Epithelial cell of proximal tubule (primary cell): ENCODE measurements around the gene LRRC4C. TPM values are rescaled to one million over a fixed set of nuclear protein-coding genes. Genes with fewer than 3 reads are reported as not detected.

ENCODE experiments used
- DNase-seq: peaks from one replicate; pipeline ENCODE4 v3.0.0-alpha.2; 2011; ENCODE audit warnings: low read depth
- H3K4me3 ChIP-seq: 2 replicates; pipeline ENCODE4 v1.5.1; 2011; ENCODE audit warnings: low read depth, mild to moderate bottlenecking, low read length
- CTCF ChIP-seq: conservative IDR thresholded peaks from 2 replicates; pipeline ENCODE4 v1.5.1; 2012; ENCODE audit warnings: low read depth, mild to moderate bottlenecking, low read length
- total RNA-seq: library from RNA; depleted of rRNA; stranded (reverse); fragments of >200 nt; gene quantifications from 2 replicates; pipeline ENCODE4 v1.2.3, GENCODE V29; 2015

LRRC4C gene
- total RNA-seq, 1 donor from 2014 or later: 0.12 TPM

GRCh38 chr11:41005986-41006385 is 453.5 kb downstream of the LRRC4C start:
- TF ChIP-seq CTCF: no peak
- DNase-seq: no peak
- no peak overlapping the region for H3K4me3 ChIP-seq

- no peak for TF ChIP-seq CTCF
- no peak overlapping the region for H3K4me3 ChIP-seq
- DNase-seq: no peak
Measured at GRCh38 chr11:41003339-41004282, 455.8 kb downstream of the LRRC4C start.

- DNase-seq: no peak
- H3K4me3 ChIP-seq: no peak overlapping the region
- no peak for TF ChIP-seq CTCF
Measured at GRCh38 chr11:40998920-40999319, 460.5 kb downstream of the LRRC4C start.

GRCh38 chr11:40987776-40988435 is 471.5 kb downstream of the LRRC4C start:
- DNase-seq: no peak
- TF ChIP-seq CTCF: no peak

GRCh38 chr11:40986320-40986719 is 473.1 kb downstream of the LRRC4C start:
- no peak for TF ChIP-seq CTCF
- no peak for DNase-seq
- no peak overlapping the region for H3K4me3 ChIP-seq

More at GRCh38 chr11:40987776-40988435, 471.5 kb downstream of the LRRC4C start:
- no peak overlapping the region for H3K4me3 ChIP-seq

- H3K4me3 ChIP-seq: no peak overlapping the region
- TF ChIP-seq CTCF: no peak
- no peak for DNase-seq
Measured at GRCh38 chr11:40975076-40975475, 484.4 kb downstream of the LRRC4C start.
